ENCODE measurements around the gene NFATC4.

Gene NFATC4

DNA sequence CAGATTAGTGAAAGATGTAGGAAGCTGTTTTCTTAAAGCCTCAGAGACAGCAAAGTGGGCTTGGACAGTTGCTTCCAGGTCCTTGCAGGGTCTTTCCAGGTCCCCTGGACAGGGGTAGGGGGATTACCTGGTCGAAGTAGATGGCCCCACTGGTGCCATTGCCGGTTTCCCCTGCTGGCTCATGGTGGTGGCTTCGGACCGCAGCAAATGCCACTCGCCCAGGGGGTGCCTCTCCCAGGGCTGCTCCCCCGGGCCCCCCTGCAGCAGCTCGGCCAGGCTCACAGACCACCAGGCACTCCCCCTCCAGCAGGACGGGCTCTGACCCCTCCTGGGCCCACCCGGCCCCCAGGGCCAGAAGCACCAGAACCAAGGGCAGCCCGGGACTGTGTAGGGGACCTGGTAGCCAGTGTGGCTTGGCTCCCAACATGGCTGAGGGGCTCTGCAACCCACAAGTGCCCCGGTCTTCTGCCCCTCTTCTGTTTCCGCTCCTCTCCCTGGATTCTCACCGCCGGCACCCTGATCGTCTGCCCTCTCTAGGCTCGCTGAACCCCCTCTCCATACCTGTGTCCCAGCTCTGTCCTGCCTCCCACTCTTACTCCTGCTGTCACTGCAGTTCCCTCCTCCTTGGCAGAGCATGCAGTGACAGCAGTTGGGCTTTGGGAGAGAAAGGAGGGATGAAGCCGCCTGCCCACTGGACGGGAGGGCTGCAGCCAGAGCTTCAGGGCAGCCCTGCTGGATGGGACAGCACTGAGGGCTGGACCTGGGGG lies 60.8 kb downstream of the NFATC4 start:
- DNase-seq (ENCODE audit: low read depth), result no peak
